HG02610 (cell line): ENCODE data around the gene ZDHHC20.

Source experiments
- ATAC-seq: cut with Tn5 transposase; IDR thresholded peaks from one replicate; pipeline ENCODE4 v1.9.1; 2021; ENCODE audit warnings: mild to moderate bottlenecking, moderate library complexity; ENCODE audit not compliant: unreplicated experiment

The ZDHHC20 gene

DNA sequence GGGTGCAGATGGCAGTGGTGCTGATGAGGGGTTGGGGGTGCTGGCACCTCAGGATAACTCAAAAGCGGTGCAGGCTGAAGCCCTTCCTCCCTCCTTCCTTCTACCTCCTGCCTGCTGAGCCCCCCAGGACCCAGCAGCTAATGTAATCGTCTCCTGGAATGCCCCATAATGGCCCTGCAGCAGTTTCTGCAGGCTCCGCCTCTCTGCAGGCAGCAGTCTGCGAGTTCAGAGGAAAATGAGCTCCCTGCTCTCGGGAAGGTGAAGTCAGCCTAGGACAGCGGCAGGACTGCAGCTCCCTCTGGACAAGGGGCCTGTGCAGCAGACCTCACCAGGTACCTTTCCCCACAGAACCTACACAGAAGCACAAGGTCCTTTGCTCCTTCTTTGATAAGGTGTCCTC lies 130.9 kb downstream of the ZDHHC20 start:
- ATAC-seq: no peak

GRCh38 chr13:21326155-21327031 lies 132.7 kb downstream of the ZDHHC20 start:
- ATAC-seq: no peak

- no peak for ATAC-seq
These were observed 134.3 kb downstream of the ZDHHC20 start for GRCh38 chr13:21324803-21325202.

DNA sequence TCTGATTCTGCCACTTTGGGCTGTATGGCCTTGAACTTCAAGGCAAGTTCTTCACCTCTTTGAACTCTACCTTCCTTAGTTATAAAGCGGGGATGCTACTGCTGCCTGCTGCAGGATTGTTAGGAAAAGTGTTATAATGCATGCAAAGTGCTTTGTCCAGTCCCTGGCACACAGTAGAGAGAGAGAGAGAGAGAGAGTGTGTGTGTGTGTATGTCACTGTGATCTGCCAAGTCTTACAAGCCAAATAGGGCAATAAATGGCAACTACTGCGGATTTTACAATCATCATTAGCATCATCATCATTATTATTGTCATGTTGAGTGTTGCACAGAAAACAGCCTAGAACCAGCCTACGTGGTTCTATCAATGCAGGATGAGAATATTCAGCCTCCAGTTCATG lies 136.1 kb downstream of the ZDHHC20 start:
- no peak for ATAC-seq
